Astrocyte of the cerebellum (primary cell): Measurements from ENCODE around the gene MAPKBP1.

Experiments
- DNase-seq: peaks from one replicate; pipeline ENCODE4 v3.0.0-alpha.2; 2011; ENCODE audit warnings: low read depth
- H3K4me3 ChIP-seq: 2 replicates; pipeline ENCODE4 v1.5.1; 2011; ENCODE audit warnings: mild to moderate bottlenecking, low read depth, low read length, moderate library complexity
- CTCF ChIP-seq: IDR thresholded peaks from 2 replicates; pipeline ENCODE4 v1.5.1; 2012; ENCODE audit warnings: low read length, low read depth, moderate library complexity, mild to moderate bottlenecking; ENCODE audit errors: missing control alignments
- in situ Hi-C: cut with HindIII; loops from 2 replicates; pipeline ENCODE4 v1.10.0; 2017; ENCODE audit warnings: low sequenced_read_pairs

MAPKBP1 gene

DNA sequence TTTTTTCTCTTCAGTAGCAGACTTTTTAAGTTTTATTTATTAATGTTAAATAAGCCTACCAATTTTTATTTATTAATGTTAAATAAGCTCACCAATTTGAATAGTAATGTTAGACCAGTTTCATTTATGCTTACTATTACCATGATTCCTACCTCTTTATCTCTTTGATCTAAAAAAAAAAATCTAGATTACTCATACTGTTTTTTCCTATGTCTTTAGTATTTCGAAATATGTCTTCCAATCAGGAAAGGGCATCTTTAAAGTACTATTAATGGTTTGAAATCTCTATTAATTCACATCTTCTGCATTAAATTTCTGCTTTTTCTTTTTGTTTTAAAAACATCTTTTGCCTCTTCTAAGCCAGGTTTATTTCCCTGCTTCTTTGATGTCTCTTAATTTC lies 27.5 kb upstream of the MAPKBP1 start:
- no peak for TF ChIP-seq CTCF
- in situ Hi-C loops = no loop called here
- no peak overlapping the region for H3K4me3 ChIP-seq
- DNase-seq = no peak

GRCh38 chr15:41756198-41756597 lies 18.1 kb upstream of the MAPKBP1 start:
- in situ Hi-C loops = no loop called here
- H3K4me3 ChIP-seq = no peak overlapping the region
- no peak for DNase-seq
- no peak for TF ChIP-seq CTCF

DNA sequence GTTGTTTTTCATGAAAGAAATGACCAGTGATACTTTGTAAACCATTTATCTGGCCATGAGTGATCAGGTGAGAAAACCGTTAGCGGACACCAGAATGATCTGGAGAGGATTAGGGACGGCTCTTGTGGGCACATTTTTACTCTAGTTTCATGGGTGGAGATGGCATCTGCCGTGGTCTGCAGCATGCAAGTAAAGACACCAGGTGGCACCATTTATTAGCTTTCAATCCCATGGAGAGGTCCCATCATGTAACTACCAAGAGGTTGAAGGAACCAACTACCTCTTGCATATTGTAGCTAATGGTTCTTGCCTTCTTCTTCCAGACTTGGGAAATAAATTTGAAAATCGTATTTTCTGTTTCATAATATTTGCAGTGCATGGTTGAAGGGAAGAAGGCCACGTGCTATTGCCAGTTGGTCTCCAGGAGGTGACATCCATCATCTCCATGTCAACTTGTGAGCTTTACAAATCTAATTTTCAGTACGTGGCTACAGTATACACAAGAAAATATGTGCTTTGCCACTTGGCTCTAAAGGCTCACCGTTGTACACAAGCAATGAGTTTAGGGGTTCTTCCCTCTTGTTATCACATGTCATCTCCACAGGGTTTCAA lies 1.5 kb upstream of the MAPKBP1 start:
- peak; percentile 60 for DNase-seq
- H3K4me3 ChIP-seq = no peak overlapping the region
- in situ Hi-C loops = no loop called here
- TF ChIP-seq CTCF = peak; percentile 73

DNA sequence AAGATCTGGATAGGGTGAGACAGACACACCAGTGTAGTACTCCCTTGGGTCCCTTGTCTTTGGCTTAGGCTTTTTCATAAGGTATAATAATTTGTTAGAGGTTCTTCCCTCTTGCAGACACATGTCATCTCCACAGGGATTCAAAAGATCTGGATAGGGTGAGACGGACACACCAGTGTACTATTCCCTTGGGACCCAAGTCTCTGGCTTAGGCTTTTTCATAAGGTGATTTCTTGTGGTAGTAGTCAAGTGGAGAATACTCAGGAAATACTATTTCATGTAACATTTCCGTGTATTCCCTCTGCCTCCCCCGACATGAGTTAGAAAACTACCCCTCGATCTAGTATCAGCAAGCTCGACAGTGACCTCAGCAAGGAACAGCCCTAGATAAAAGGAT lies 954 bp upstream of the MAPKBP1 start:
- DNase-seq = no peak
- no peak for TF ChIP-seq CTCF
- H3K4me3 ChIP-seq = peak overlapping the region; percentile 81
- in situ Hi-C loops = no loop called here

DNA sequence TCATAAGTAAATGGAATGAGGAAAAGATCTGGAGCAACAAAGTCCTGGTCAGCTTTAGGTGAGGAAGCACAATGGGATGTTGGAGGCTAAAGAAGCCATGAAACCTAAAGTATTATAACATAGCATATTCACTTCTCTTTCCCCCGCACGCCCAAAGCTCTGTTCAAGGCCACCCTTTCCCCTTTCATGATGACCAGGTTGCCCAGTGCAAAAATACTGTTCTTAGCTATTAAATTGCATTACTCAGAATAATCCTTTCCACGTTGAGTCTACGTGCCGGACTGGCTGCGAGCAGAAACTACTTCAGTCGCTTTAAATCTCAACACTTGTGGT lies 589 bp upstream of the MAPKBP1 start:
- peak overlapping the region; percentile 81 for H3K4me3 ChIP-seq
- no peak for TF ChIP-seq CTCF
- DNase-seq = no peak
- in situ Hi-C loops = no loop called here

GRCh38 chr15:41774882-41775417 lies 666 bp downstream of the MAPKBP1 start:
- no peak for DNase-seq
- TF ChIP-seq CTCF = no peak
- H3K4me3 ChIP-seq = peak overlapping the region; percentile 81
- in situ Hi-C loops = loop anchor here (5.0 to 25.0 kb wide), 2 partner anchors 37 to 112 kb away; partner anchors contain the start of gene SPTBN5
